Measurements from ENCODE around the gene ANGPTL8. TPM values are rescaled to one million over a fixed set of nuclear protein-coding genes. Genes with fewer than 3 reads are reported as not detected.

The ANGPTL8 gene
- total RNA-seq, 1 experiment from 2014 or later: not detected

DNA sequence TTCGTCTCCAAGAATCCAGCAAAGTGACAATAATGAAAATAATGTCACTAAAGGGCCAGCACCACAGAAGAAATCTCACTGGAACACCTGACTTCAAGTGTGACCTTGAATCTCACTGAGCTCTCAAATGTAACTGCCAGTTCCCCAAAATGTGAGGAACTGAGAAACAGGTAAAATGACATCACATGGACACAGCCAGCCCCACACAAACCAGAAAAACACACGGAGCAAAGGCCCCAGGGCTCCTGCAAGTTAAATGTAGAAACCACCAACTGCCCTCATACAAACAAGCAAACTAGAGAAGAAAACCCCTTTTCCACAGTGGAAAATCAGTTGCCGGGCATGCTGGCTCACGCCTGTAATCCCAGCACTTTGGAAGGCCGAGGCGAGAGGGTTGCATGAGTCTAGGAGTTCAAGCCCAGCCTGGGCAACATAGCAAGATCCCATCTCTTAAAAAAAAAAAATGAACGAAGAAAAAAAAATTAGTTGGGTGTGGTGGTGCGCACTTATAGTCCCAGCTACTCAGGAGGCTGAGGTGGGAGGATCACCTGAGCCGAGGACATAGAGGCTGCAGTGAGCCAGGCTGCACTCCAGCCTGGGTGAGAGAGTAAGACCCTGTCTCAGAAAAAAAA, 33.4 kb upstream of the ANGPTL8 start:
- CTCF ChIA-PET: interaction anchor here (0.7 to 1.0 kb wide), 2 partner anchors 67 to 382 kb away, joined by 3 read pairs; no protein-coding TSS in a partner anchor
- Histone ChIP-seq H3K27ac (no peak overlapping the region), H3F3A (ENCODE audit: insufficient read depth, low read depth) (peaks cover 29% of the 10 kb centered on the region; the same call in 1 of the 2 replicates), H3K27me3 (ENCODE audit: insufficient read depth, low read depth) (no peaks in the 10 kb centered on the region), H3K36me3 (ENCODE audit: low read depth) (0 out of 2 replicates have a peak, but pooled peaks cover 4% of the 10 kb centered on the region), H3K4me1 (replicated peaks; ENCODE audit: insufficient read depth) (peaks cover 18% of the 10 kb centered on the region), H3K4me2 (no peak overlapping the region), H2AFZ (no peak overlapping the region), H4K20me1 (ENCODE audit: insufficient read depth) (no peaks in the 10 kb centered on the region), H3K9me3 (ENCODE audit: insufficient read depth, low read depth) (no peaks in the 10 kb centered on the region), H3K4me3 (no peak overlapping the region), H3K9me2 (ENCODE audit: insufficient read depth) (no peaks in the 10 kb centered on the region), H3K79me2 (ENCODE audit: low read depth) (no peaks in the 10 kb centered on the region)
- no peak for DNase-seq
- no peak for TF ChIP-seq EZH2 (IDR thresholded peaks at IDR 0.05; ENCODE audit: low read depth)
- TF ChIP-seq, protein P1, sequence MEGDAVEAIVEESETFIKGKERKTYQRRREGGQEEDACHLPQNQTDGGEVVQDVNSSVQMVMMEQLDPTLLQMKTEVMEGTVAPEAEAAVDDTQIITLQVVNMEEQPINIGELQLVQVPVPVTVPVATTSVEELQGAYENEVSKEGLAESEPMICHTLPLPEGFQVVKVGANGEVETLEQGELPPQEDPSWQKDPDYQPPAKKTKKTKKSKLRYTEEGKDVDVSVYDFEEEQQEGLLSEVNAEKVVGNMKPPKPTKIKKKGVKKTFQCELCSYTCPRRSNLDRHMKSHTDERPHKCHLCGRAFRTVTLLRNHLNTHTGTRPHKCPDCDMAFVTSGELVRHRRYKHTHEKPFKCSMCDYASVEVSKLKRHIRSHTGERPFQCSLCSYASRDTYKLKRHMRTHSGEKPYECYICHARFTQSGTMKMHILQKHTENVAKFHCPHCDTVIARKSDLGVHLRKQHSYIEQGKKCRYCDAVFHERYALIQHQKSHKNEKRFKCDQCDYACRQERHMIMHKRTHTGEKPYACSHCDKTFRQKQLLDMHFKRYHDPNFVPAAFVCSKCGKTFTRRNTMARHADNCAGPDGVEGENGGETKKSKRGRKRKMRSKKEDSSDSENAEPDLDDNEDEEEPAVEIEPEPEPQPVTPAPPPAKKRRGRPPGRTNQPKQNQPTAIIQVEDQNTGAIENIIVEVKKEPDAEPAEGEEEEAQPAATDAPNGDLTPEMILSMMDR (conservative IDR thresholded peaks at IDR 0.05): no peak
- POLR2A ChIA-PET (ENCODE audit: unreplicated experiment): no interaction called here
- intact Hi-C loops (cut with micrococcal nuclease; ENCODE audit: unreplicated experiment): no loop called here
- BruUV-seq (replicated peaks): no TSS peak

DNA sequence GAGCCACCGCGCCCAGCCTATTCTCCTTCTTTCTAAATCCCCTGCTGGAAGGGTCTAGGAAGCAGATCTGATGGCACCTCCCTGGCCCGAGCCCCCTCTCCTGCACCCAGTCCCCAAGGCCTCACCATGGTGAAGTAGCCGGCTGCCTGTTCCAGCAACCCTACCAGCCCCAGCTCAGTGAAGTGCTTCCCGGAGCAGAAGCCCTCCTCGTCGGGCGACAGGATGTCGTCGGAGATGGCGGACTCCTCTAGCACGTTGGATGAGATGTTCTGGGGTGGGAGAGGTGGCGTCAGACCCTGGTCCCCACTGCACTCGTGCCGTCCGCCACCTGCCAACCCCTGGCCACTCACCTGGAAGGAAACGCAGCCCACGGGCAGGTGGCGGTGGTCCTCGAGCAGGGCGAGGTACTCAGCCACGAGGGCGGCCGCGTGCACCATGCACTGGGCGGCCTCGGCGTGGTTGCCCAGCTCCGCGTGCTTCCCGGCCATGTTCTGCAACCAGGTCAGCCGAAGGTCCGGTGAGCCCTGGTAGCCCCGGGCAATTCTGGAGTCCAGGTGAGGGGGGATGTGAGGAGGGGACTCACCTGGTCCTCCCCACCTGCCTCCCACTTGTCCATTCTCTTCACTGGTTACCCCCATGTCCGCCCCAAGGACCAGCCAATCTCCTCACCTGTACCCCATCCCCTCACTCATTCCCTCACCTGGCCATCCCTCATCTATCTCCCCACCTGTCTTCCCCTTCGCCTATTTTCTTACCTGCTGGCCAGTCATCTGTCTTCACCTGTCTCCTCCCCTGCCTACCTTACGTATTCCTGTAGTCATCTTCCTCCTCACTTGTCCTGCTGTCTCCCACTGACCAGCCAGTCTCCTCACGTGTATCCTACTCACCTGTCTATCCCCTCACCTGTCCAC, 30.6 kb upstream of the ANGPTL8 start:
- POLR2A ChIA-PET (ENCODE audit: unreplicated experiment): no interaction called here
- Histone ChIP-seq H3K27me3 (ENCODE audit: insufficient read depth, low read depth) (no peaks in the 10 kb centered on the region), H3K79me2 (ENCODE audit: low read depth) (no peaks in the 10 kb centered on the region), H4K20me1 (ENCODE audit: insufficient read depth) (no peaks in the 10 kb centered on the region), H3K9me2 (ENCODE audit: insufficient read depth) (no peaks in the 10 kb centered on the region), H3K4me3 (no peak overlapping the region), H2AFZ (no peak overlapping the region), H3K4me2 (no peak overlapping the region), H3F3A (ENCODE audit: insufficient read depth, low read depth) (peaks cover 29% of the 10 kb centered on the region; the same call in 1 of the 2 replicates), H3K36me3 (ENCODE audit: low read depth) (0 out of 2 replicates have a peak, but pooled peaks cover 4% of the 10 kb centered on the region), H3K27ac (no peak overlapping the region), H3K4me1 (replicated peaks; ENCODE audit: insufficient read depth) (peaks cover 8% of the 10 kb centered on the region; the same call in 1 of the 2 replicates), H3K9me3 (ENCODE audit: insufficient read depth, low read depth) (no peaks in the 10 kb centered on the region)
- intact Hi-C loops (cut with micrococcal nuclease; ENCODE audit: unreplicated experiment): no loop called here
- BruUV-seq (replicated peaks): no TSS peak
- no peak for TF ChIP-seq EZH2 (IDR thresholded peaks at IDR 0.05; ENCODE audit: low read depth)
- TF ChIP-seq, protein P1 (conservative IDR thresholded peaks at IDR 0.05): no peak
- CTCF ChIA-PET: no interaction called here
- DNase-seq: no peak

DNA sequence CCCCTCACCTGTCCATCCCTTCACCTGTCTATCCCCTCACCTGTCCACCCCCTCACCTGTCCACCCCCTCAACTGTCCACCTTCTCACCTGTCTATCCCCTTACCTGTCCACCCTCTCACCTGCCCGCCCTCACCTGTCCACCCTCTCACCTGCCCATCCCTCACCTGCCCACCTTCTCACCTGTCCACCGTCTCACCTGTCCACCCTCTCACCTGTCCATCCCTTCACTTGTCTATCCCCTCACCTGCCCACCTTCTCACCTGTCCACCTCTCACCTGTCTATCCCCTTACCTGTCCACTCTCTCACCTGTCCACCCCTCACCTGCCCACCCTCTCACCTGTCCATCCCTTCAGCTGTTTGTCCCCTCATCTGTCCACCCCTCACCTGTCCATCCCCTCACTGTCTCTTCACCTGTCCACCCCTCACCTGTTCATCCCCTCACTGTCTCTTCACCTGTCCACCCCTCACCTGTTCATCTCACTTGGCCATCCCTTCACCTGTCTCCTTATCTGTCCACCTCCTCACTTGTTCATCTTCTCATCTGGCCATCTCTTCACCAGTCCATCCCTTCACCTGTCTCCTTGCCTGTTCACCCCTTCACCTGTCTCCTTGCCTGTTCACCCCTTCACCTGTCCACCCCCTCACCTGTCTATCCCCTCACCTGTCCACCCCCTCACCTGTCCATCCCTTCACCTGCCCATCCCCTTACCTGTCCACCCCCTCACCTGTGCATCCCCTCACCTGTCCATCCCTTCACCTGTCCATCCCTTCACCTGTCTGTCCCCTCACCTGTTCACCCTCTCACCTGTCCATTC, 29.4 kb upstream of the ANGPTL8 start:
- no peak for DNase-seq
- intact Hi-C loops (cut with micrococcal nuclease; ENCODE audit: unreplicated experiment): no loop called here
- Histone ChIP-seq H3K4me2 (no peak overlapping the region), H3K27ac (no peak overlapping the region), H3F3A (ENCODE audit: insufficient read depth, low read depth) (peaks cover 18% of the 10 kb centered on the region; the same call in 1 of the 2 replicates), H2AFZ (no peak overlapping the region), H3K4me1 (replicated peaks; ENCODE audit: insufficient read depth) (no peaks in the 10 kb centered on the region), H3K9me3 (ENCODE audit: insufficient read depth, low read depth) (no peaks in the 10 kb centered on the region), H3K9me2 (ENCODE audit: insufficient read depth) (no peaks in the 10 kb centered on the region), H3K79me2 (ENCODE audit: low read depth) (no peaks in the 10 kb centered on the region), H3K4me3 (no peak overlapping the region), H4K20me1 (ENCODE audit: insufficient read depth) (no peaks in the 10 kb centered on the region), H3K36me3 (ENCODE audit: low read depth) (0 out of 2 replicates have a peak, but pooled peaks cover 4% of the 10 kb centered on the region), H3K27me3 (ENCODE audit: insufficient read depth, low read depth) (no peaks in the 10 kb centered on the region)
- CTCF ChIA-PET: no interaction called here
- POLR2A ChIA-PET (ENCODE audit: unreplicated experiment): no interaction called here
- BruUV-seq (replicated peaks): no TSS peak
- TF ChIP-seq, protein P1 (conservative IDR thresholded peaks at IDR 0.05): no peak
- no peak for TF ChIP-seq EZH2 (IDR thresholded peaks at IDR 0.05; ENCODE audit: low read depth)

Measured in PC-9 (cell line).